HepG2 (cell line): Measurements from ENCODE around the gene ASTN2. TPM values are rescaled to one million over a fixed set of nuclear protein-coding genes. Genes with fewer than 3 reads are reported as not detected.

Experiments
- CSRNP1 ChIP-seq: sonication (generic); formaldehyde crosslinking; IDR thresholded peaks from 2 replicates; pipeline ENCODE4 v1.8.1; 2023; ENCODE audit warnings: mild to moderate bottlenecking, missing genetic modification reagents
- FUBP1 ChIP-seq: sonication (generic); formaldehyde crosslinking; IDR thresholded peaks from 2 replicates; pipeline ENCODE4 v1.5.1; 2020; ENCODE audit warnings: missing genetic modification reagents, mild to moderate bottlenecking, borderline replicate concordance
- KAT2B ChIP-seq: fragments of 150-350 bp; IDR thresholded peaks from 2 replicates; pipeline ENCODE4 v1.6.1; 2014; ENCODE audit warnings: low read depth, low read length, borderline replicate concordance
- MAF1 ChIP-seq: sonication (generic); formaldehyde crosslinking; IDR thresholded peaks from 2 replicates; pipeline ENCODE4 v1.5.0; 2020; ENCODE audit warnings: missing genetic modification reagents, borderline replicate concordance
- TSC22D2 ChIP-seq: sonication (generic); formaldehyde crosslinking; IDR thresholded peaks from 2 replicates; pipeline ENCODE4 v1.5.1; 2020; ENCODE audit warnings: missing genetic modification reagents, mild to moderate bottlenecking, borderline replicate concordance
- ZBTB33 ChIP-seq: sonication (generic); formaldehyde crosslinking; IDR thresholded peaks from 2 replicates; pipeline ENCODE4 v1.4.0; 2020; ENCODE audit warnings: missing genetic modification reagents
- ZBTB40 ChIP-seq, 2 experiments: fragments of 450-650 bp in 1 of 2; sonication (generic) in 1 of 2; formaldehyde crosslinking in 1 of 2; IDR thresholded peaks; 2 replicates each; pipeline versions ENCODE4 v1.6.1 to v1.8.0; 2016 to 2022; ENCODE audit warnings: antibody characterized with exemption in 1 of 2, mild to moderate bottlenecking in 1 of 2, missing genetic modification reagents in 1 of 2
- ZNF207 ChIP-seq: fragments of 450-650 bp; IDR thresholded peaks from 2 replicates; pipeline ENCODE4 v1.6.1; 2016; ENCODE audit warnings: antibody characterized with exemption, borderline replicate concordance
- ZNF280B ChIP-seq: sonication (generic); formaldehyde crosslinking; IDR thresholded peaks from 2 replicates; pipeline ENCODE4 v1.5.0; 2020; ENCODE audit warnings: missing genetic modification reagents, mild to moderate bottlenecking, borderline replicate concordance
- ZNF329 ChIP-seq: sonication (generic); formaldehyde crosslinking; IDR thresholded peaks from 2 replicates; pipeline ENCODE4 v1.9.0; 2021; ENCODE audit warnings: low read depth, mild to moderate bottlenecking, missing genetic modification reagents
- ZNF768 ChIP-seq: sonication (generic); formaldehyde crosslinking; IDR thresholded peaks from 2 replicates; pipeline ENCODE4 v1.4.0; 2020; ENCODE audit warnings: missing genetic modification reagents
- polyA plus RNA-seq, 8 experiments: library from polyadenylated mRNA; depleted of rRNA in 3 of 8; stranded (reverse) in 7 of 8; unstranded in 1 of 8; fragments of >200 nt; fragmentation: Illumina TruSeq in 4 of 8; extraction: Trizol in 4 of 8; gene quantifications; 2 replicates each; pipeline versions ENCODE4 v1.2.1 to v1.2.3, GENCODE V29; 2011 to 2016; ENCODE audit warnings: low read depth in 4 of 8, missing spikeins in 1 of 8, mixed read lengths in 1 of 8; ENCODE audit not compliant: insufficient read depth in 1 of 8
- total RNA-seq, 5 experiments: library from RNA; depleted of rRNA; stranded (reverse); fragments of >200 nt; fragmentation: Illumina TruSeq; extraction: Trizol; gene quantifications; 2 replicates each; pipeline ENCODE4 v1.2.3, GENCODE V29; 2016; ENCODE audit warnings: low read depth in 1 of 5

ASTN2 gene
- total and polyA plus RNA-seq, 2 of the 13 experiments (the other 11 are each of a cell fraction or from before 2014, with no cell fraction given), result 5.2 to 13.5 TPM

GRCh38 chr9:116572095-116572748 is 842.6 kb downstream of the ASTN2 start (continued):
- no peak for TF ChIP-seq MAF1 (CRISPR knock-in tag)
- no peak for TF ChIP-seq ZNF207
- no peak for TF ChIP-seq ZBTB33 (CRISPR knock-in tag)
- TF ChIP-seq ZNF280B (CRISPR knock-in tag), result no peak
- no peak for TF ChIP-seq ZBTB40 (IDR thresholded peaks at IDR 0.05)
- no peak for TF ChIP-seq ZBTB40 (CRISPR knock-in tag; IDR thresholded peaks at IDR 0.05)
- TF ChIP-seq FUBP1, result no peak
- peak; percentile 43; the same call in 1 of the 2 replicates for TF ChIP-seq ZNF768 (CRISPR knock-in tag)
- TF ChIP-seq KAT2B, result no peak
- no peak for TF ChIP-seq TSC22D2 (CRISPR knock-in tag)
- no peak for TF ChIP-seq ZNF329
- no peak for TF ChIP-seq CSRNP1 (CRISPR knock-in tag)
